D721Med (cell line): ENCODE results near the gene ABCC8.

Experiments used
- DNase-seq: peaks from one replicate; pipeline ENCODE4 v3.0.0; 2011; ENCODE audit warnings: low spot score; ENCODE audit not compliant: insufficient read length
- FAIRE-seq: peaks from 2 replicates; lab custom pipeline; 2011; peaks lifted over from hg19 to GRCh38; lab: Jason Lieb, UNC
- CTCF ChIP-seq: IDR thresholded peaks from 2 replicates; pipeline ENCODE4 v1.5.1; 2012; ENCODE audit warnings: mild to moderate bottlenecking, control low read depth; ENCODE audit not compliant: insufficient read depth; ENCODE audit errors: missing control alignments

ABCC8 gene

GRCh38 chr11:17446482-17446881 is 30.2 kb downstream of the ABCC8 start:
- no peak for FAIRE-seq
- DNase-seq = no peak
- TF ChIP-seq CTCF = no peak

GRCh38 chr11:17445240-17445795 is 31.3 kb downstream of the ABCC8 start:
- no peak for DNase-seq

GRCh38 chr11:17443926-17444690 is 32.5 kb downstream of the ABCC8 start:
- peak; percentile 58 for FAIRE-seq
- peak; percentile 59 for DNase-seq
- TF ChIP-seq CTCF = no peak

More at GRCh38 chr11:17445240-17445795, 31.3 kb downstream of the ABCC8 start:
- FAIRE-seq = no peak
- no peak for TF ChIP-seq CTCF

- DNase-seq (no peak), FAIRE-seq (no peak)
- no peak for TF ChIP-seq CTCF
Observed at GRCh38 chr11:17443423-17443822, 33.2 kb downstream of the ABCC8 start.

- DNase-seq = no peak
- FAIRE-seq = no peak
- no peak for TF ChIP-seq CTCF
Observed at GRCh38 chr11:17443000-17443399, 33.6 kb downstream of the ABCC8 start.

- DNase-seq (no peak), FAIRE-seq (no peak)
- no peak for TF ChIP-seq CTCF
Observed at GRCh38 chr11:17439316-17439782, 37.3 kb downstream of the ABCC8 start.

GRCh38 chr11:17437366-17437765 is 39.3 kb downstream of the ABCC8 start:
- no peak for TF ChIP-seq CTCF
- no peak for DNase-seq
- no peak for FAIRE-seq
